Mucosa of stomach (tissue), 1 donor: ENCODE data around the gene WDR73.
"Not testable (repeated sequence)": the region's sequence is repeated elsewhere in the genome, so short reads cannot be mapped to it uniquely, and the experiment has no call there.

Experiments
- H3K27me3 ChIP-seq: one replicate; pipeline ENCODE4 v1.7.0; 2013; ENCODE audit warnings: mild to moderate bottlenecking, low read length; ENCODE audit not compliant: control insufficient read depth, insufficient read depth
- H3K36me3 ChIP-seq: one replicate; pipeline ENCODE4 v1.7.0; 2013; ENCODE audit warnings: low read length; ENCODE audit not compliant: control insufficient read depth, insufficient read depth
- H3K4me1 ChIP-seq: one replicate; pipeline ENCODE4 v1.7.0; 2013; ENCODE audit warnings: mild to moderate bottlenecking, low read length; ENCODE audit not compliant: control insufficient read depth, insufficient read depth
- H3K4me3 ChIP-seq: one replicate; pipeline ENCODE4 v1.7.0; 2013; ENCODE audit warnings: low read length
- H3K9ac ChIP-seq: one replicate; pipeline ENCODE4 v1.7.0; 2013; ENCODE audit warnings: mild to moderate bottlenecking, low read length, moderate library complexity
- H3K9me3 ChIP-seq: one replicate; pipeline ENCODE4 v1.7.0; 2013; ENCODE audit warnings: mild to moderate bottlenecking, low read length, moderate library complexity; ENCODE audit not compliant: control insufficient read depth
- donor health status: Pancreatic carcinoma.

Gene WDR73

DNA sequence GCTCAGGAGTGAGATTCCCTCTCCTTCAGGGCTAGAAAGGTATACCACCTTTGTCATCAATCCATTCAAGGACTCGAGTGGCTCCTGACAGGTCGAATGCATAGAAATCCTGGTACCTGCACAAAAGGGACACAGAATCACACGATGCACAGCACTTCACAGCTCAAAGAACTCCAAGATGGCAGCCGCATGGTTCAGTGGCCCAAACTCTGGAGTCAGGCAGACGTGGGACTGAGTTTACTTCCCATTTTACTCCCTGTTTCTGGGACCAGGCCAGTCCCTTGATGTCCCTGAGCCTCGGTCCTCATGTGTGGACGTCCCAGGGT is 536 bp downstream of the WDR73 start:
- H3K36me3 ChIP-seq = peaks cover 9% of the 10 kb centered on the region
- no peaks in the 10 kb centered on the region for H3K27me3 ChIP-seq
- H3K9me3 ChIP-seq = no peaks in the 10 kb centered on the region
- H3K4me3 ChIP-seq = peak overlapping the region; percentile 81
- H3K9ac ChIP-seq = peak overlapping the region; percentile 76
- peaks cover 29% of the 10 kb centered on the region for H3K4me1 ChIP-seq

DNA sequence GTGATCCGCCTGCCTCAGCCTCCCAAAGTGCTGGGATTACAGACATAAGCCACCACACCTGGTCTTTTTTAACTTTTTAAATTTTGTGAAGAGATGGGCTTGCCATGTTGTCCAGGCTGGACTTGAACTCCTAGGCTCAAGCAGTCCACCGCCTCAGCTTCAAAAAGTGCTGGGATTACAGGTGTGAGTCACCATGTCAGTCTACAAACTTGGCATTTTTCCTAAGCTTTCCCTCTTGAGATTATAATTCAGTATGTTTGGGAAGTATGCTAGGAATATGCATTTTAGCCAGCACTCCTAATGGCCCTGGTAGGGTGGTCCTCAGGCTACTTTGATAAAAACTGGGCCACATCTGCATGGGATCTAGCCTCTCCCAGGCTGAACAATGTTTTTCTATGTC is 4.4 kb downstream of the WDR73 start:
- peaks cover 29% of the 10 kb centered on the region for H3K36me3 ChIP-seq
- H3K4me1 ChIP-seq = peaks cover 12% of the 10 kb centered on the region
- H3K4me3 ChIP-seq = no peak overlapping the region
- no peaks in the 10 kb centered on the region for H3K27me3 ChIP-seq
- H3K9me3 ChIP-seq = no peaks in the 10 kb centered on the region
- no peak overlapping the region for H3K9ac ChIP-seq

- Histone ChIP-seq H3K4me3 (no peak overlapping the region), H3K9me3 (no peaks in the 10 kb centered on the region), H3K9ac (no peak overlapping the region), H3K27me3 (no peaks in the 10 kb centered on the region), H3K36me3 (peaks cover 29% of the 10 kb centered on the region), H3K4me1 (peaks cover 10% of the 10 kb centered on the region)
Measured at GRCh38 chr15:84648539-84648938, 5.5 kb downstream of the WDR73 start.

DNA sequence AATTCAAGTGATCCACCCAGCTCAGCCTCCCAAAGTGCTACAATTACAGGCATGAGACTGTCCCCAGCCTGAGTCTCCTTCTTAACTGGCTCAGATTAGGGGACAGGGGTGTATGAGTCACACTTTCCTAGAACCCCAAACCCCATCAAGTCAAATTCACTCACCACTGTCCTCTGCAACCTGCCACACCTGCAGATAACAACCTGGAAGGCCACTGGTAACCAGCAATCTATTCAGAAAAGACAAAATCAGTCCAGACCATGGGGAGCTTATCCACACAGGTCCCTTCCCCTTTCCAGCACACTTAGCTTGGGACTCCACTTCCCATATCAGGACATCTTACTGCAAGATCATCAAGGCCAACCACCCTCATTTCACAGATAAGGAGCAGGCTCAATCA is 6.4 kb downstream of the WDR73 start:
- Histone ChIP-seq H3K27me3 (no peaks in the 10 kb centered on the region), H3K4me3 (no peak overlapping the region), H3K9me3 (no peaks in the 10 kb centered on the region), H3K4me1 (peaks cover 2% of the 10 kb centered on the region), H3K36me3 (peaks cover 29% of the 10 kb centered on the region), H3K9ac (no peak overlapping the region)

GRCh38 chr15:84645997-84646396 is 8.1 kb downstream of the WDR73 start:
- Histone ChIP-seq H3K9me3 (no peaks in the 10 kb centered on the region), H3K27me3 (no peaks in the 10 kb centered on the region), H3K36me3 (peaks cover 29% of the 10 kb centered on the region), H3K9ac (no peak overlapping the region), H3K4me1 (no peaks in the 10 kb centered on the region), H3K4me3 (no peak overlapping the region)

DNA sequence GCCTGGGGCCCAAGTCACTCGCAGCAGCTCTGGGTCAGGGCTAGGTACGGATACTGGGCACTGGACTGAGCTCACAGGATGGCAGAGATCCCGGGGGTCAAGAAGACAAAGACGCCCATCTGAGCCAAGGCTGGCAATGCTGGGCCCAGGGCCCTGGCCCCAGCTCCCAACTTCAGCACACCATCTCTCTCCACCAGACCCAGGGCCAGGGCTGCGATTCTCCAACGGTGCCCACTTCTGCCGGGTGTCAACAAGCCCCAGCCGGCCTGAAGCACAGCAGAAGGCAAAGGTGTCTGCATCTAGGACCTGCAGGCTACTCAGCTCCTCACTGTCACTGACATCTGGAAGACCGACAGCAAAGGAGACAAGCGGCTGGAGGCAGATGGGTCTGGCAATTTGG is 8.6 kb downstream of the WDR73 start:
- no peaks in the 10 kb centered on the region for H3K27me3 ChIP-seq
- no peaks in the 10 kb centered on the region for H3K4me1 ChIP-seq
- no peaks in the 10 kb centered on the region for H3K9me3 ChIP-seq
- H3K9ac ChIP-seq = no peak overlapping the region
- peaks cover 32% of the 10 kb centered on the region for H3K36me3 ChIP-seq
- H3K4me3 ChIP-seq = no peak overlapping the region

- H3K36me3 ChIP-seq = peaks cover 26% of the 10 kb centered on the region
- H3K4me1 ChIP-seq = no peaks in the 10 kb centered on the region
- H3K27me3 ChIP-seq = no peaks in the 10 kb centered on the region
- no peak overlapping the region for H3K9ac ChIP-seq
- no peak overlapping the region for H3K4me3 ChIP-seq
- H3K9me3 ChIP-seq = no peaks in the 10 kb centered on the region
Measured at GRCh38 chr15:84643838-84644237, 10.2 kb downstream of the WDR73 start.

- H3K27me3 ChIP-seq, H3K4me3 ChIP-seq, H3K9me3 ChIP-seq, H3K9ac ChIP-seq, H3K4me1 ChIP-seq: not testable (repeated sequence)
- peaks cover 14% of the 10 kb centered on the region for H3K36me3 ChIP-seq
Measured at GRCh38 chr15:84642640-84643039, 11.4 kb downstream of the WDR73 start.

GRCh38 chr15:84641871-84642270 is 12.2 kb downstream of the WDR73 start:
- H3K36me3 ChIP-seq = peaks cover 11% of the 10 kb centered on the region
- H3K9ac ChIP-seq, H3K27me3 ChIP-seq, H3K4me3 ChIP-seq, H3K4me1 ChIP-seq, H3K9me3 ChIP-seq: not testable (repeated sequence)

DNA sequence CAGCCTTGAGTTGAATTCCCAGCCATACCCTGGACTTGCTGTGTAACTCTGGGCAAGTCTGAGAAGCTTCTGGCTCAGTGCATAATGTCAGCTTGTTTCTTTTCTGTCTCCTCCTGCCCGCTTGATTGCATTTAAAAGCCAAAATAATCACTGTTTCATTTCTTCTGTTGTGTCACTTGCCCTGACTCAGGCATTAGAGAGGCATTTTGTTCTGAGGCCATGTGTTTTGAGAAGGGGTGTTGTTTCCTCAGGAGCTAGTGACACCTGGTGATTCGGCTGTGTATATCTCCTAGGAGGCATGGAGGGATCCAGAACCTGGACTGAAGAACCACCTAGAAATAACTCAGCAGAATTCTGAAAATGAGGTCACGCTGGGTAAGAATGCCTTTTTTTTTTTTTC is 16.0 kb downstream of the WDR73 start:
- Histone ChIP-seq H3K9ac (no peak overlapping the region), H3K4me3 (no peak overlapping the region), H3K9me3 (no peaks in the 10 kb centered on the region), H3K27me3 (no peaks in the 10 kb centered on the region), H3K4me1 (peaks cover 1% of the 10 kb centered on the region), H3K36me3 (peaks cover 3% of the 10 kb centered on the region)

GRCh38 chr15:84634228-84634837 is 19.8 kb downstream of the WDR73 start:
- Histone ChIP-seq H3K4me3 (peak overlapping the region; percentile 68), H3K9ac (peak overlapping the region; percentile 78), H3K27me3 (no peaks in the 10 kb centered on the region), H3K9me3 (no peaks in the 10 kb centered on the region), H3K4me1 (peaks cover 23% of the 10 kb centered on the region), H3K36me3 (no peaks in the 10 kb centered on the region)

DNA sequence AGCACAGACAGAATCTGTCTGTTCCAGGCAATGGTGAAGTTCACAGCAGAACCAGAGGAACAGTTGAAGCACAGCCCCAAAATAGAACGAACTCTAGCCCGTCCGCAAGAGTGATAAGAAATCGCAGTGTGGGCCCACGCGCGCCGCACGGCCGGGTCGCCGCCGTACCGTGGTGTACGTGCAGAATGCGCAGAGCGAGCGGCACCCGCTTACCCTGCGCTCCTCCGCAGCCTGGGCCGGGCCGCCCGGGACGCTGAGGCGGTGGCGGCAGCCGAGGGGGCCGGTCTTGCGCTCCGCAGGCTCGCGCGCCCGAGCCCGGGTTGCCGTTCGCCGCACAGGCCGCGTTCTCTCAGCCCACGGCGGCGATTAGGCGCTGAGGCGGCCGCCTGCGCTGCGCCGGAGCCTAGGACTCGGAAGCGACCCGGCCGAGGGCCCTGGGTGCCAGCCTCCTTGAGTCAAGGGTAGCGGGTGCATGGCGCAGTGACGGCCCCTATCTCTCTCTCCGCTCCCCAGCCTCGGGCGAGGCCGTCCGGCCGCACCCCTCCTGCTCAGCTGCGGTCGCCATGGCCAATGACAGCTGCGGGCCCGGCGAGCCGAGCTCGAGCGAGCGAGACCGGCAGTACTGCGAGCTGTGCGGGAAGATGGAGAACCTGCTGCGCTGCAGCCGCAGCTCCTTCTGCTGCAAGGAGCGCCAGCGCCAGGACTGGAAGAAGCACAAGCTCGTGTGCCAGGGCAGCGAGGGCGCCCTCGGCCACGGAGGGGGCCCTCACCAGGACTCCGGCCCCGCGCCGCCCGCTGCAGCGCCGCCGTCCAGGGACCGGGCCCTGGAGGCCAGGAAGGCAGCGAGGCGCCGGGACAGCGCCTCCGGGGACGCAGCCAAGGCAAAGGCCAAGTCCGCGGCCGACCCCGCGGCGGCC is 20.5 kb downstream of the WDR73 start:
- Histone ChIP-seq H3K36me3 (no peaks in the 10 kb centered on the region), H3K9ac (peak overlapping the region; percentile 78), H3K4me3 (peak overlapping the region; percentile 68), H3K27me3 (no peaks in the 10 kb centered on the region), H3K9me3 (no peaks in the 10 kb centered on the region), H3K4me1 (peaks cover 23% of the 10 kb centered on the region)
